Smooth muscle cell (in vitro differentiated cells): ENCODE measurements around the gene PCSK6. TPM values are rescaled to one million over a fixed set of nuclear protein-coding genes. Genes with fewer than 3 reads are reported as not detected.

Source experiments
- DNase-seq: peaks from one replicate; lab custom pipeline; 2025; ENCODE audit not compliant: unreplicated experiment; lab: John Stamatoyannopoulos, UW
- H2AFZ ChIP-seq: fragments of 200-600 bp; sonication (generic); 2 replicates; pipeline ENCODE4 v1.6.0; 2016; ENCODE audit warnings: antibody characterized with exemption, low read depth, mild to moderate bottlenecking
- H3F3A ChIP-seq: fragments of 200-600 bp; sonication (generic); 2 replicates; pipeline ENCODE4 v1.6.0; 2017; ENCODE audit warnings: antibody characterized with exemption, low read depth
- H3K27ac ChIP-seq: fragments of 200-600 bp; sonication (generic); 2 replicates; pipeline ENCODE4 v1.5.1; 2016; ENCODE audit warnings: low read depth, mild to moderate bottlenecking
- H3K27me3 ChIP-seq: fragments of 200-600 bp; sonication (generic); 2 replicates; pipeline ENCODE4 v1.6.1; 2016; ENCODE audit warnings: low read depth, mild to moderate bottlenecking
- H3K36me3 ChIP-seq: fragments of 200-600 bp; sonication (generic); 2 replicates; pipeline ENCODE4 v1.5.1; 2016; ENCODE audit warnings: low read depth
- H3K4me1 ChIP-seq: fragments of 200-600 bp; sonication (generic); 2 replicates; pipeline ENCODE4 v1.5.1; 2016; ENCODE audit warnings: low read depth
- H3K4me2 ChIP-seq: fragments of 200-600 bp; sonication (generic); 2 replicates; pipeline ENCODE4 v1.6.0; 2016; ENCODE audit warnings: mild to moderate bottlenecking
- H3K4me3 ChIP-seq: fragments of 200-600 bp; sonication (generic); 2 replicates; pipeline ENCODE4 v1.5.1; 2016; ENCODE audit warnings: mild to moderate bottlenecking
- H3K79me2 ChIP-seq: fragments of 200-600 bp; sonication (generic); 2 replicates; pipeline ENCODE4 v1.6.0; 2016; ENCODE audit warnings: low read depth, mild to moderate bottlenecking
- H3K9ac ChIP-seq: fragments of 200-600 bp; sonication (generic); 2 replicates; pipeline ENCODE4 v1.6.0; 2016; ENCODE audit warnings: low read depth
- H3K9me3 ChIP-seq: fragments of 200-600 bp; sonication (generic); replicated peaks from 2 replicates; pipeline ENCODE4 v1.5.1; 2016; ENCODE audit warnings: low read depth
- H4K20me1 ChIP-seq: fragments of 200-600 bp; sonication (generic); 2 replicates; pipeline ENCODE4 v1.6.0; 2016; ENCODE audit warnings: low read depth
- WGBS: methylation state at CpG from one replicate; pipeline ENCODE4 v1.1.7; 2016; ENCODE audit warnings: low lambda C conversion rate; 5-methylcytosine and 5-hydroxymethylcytosine counted together
- polyA plus RNA-seq: library from polyadenylated mRNA; unstranded; fragments of >200 nt; fragmentation: Nextera tagmentation; extraction: Ambion mirVana; gene quantifications from 2 replicates; pipeline ENCODE4 v1.2.1, GENCODE V29; 2016
- total RNA-seq: library from RNA; depleted of rRNA; stranded (reverse); fragments of >200 nt; gene quantifications from 2 replicates; pipeline ENCODE4 v1.2.3, GENCODE V29; 2014
- TF ChIP-seq, protein P1 (sequence below): fragments of 200-600 bp; sonication (generic); IDR thresholded peaks from 2 replicates; pipeline ENCODE4 v1.5.1; 2017; ENCODE audit warnings: borderline replicate concordance, mild to moderate bottlenecking, antibody characterized with exemption; ENCODE audit not compliant: insufficient read depth, poor library complexity, severe bottlenecking

The PCSK6 gene
- total and polyA plus RNA-seq, 2 experiments from 2014 or later: 17.5 TPM

DNA sequence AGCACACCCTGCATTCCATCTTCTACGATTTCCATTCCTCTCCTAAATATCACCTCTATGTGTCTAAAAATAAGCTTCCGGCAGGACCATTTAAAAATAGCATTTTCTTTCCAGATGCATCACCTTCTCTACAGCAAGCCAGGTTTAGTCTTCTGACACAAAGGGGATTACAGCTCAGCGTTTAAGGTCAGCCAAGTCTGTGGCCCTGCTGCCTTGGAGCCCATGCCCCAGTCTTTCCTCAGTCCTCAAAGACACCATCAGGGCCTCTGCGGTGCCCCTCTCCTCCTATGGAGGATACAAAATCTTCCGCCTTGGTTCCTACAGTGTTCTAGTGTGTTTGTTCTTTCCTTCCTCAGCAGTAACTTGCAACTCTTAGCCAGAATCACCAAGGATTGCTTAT, 216.0 kb downstream of the PCSK6 start:
- no peaks in the 10 kb centered on the region for H3K27me3 ChIP-seq
- H3K9me3 ChIP-seq: no peaks in the 10 kb centered on the region
- H3F3A ChIP-seq: peaks cover 36% of the 10 kb centered on the region
- H3K36me3 ChIP-seq: peaks cover 42% of the 10 kb centered on the region
- H3K9ac ChIP-seq: no peak overlapping the region
- DNase-seq: no peak
- no peak overlapping the region for H3K4me3 ChIP-seq
- peaks cover 48% of the 10 kb centered on the region for H4K20me1 ChIP-seq
- no peak overlapping the region for H2AFZ ChIP-seq
- 90% methylated on average over 5 of the region's 5 CpGs for whole genome bisulfite sequencing
- H3K27ac ChIP-seq: no peak overlapping the region
- H3K4me1 ChIP-seq: peaks cover 5% of the 10 kb centered on the region
- TF ChIP-seq, protein P1, sequence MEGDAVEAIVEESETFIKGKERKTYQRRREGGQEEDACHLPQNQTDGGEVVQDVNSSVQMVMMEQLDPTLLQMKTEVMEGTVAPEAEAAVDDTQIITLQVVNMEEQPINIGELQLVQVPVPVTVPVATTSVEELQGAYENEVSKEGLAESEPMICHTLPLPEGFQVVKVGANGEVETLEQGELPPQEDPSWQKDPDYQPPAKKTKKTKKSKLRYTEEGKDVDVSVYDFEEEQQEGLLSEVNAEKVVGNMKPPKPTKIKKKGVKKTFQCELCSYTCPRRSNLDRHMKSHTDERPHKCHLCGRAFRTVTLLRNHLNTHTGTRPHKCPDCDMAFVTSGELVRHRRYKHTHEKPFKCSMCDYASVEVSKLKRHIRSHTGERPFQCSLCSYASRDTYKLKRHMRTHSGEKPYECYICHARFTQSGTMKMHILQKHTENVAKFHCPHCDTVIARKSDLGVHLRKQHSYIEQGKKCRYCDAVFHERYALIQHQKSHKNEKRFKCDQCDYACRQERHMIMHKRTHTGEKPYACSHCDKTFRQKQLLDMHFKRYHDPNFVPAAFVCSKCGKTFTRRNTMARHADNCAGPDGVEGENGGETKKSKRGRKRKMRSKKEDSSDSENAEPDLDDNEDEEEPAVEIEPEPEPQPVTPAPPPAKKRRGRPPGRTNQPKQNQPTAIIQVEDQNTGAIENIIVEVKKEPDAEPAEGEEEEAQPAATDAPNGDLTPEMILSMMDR: no peak
- peaks cover 26% of the 10 kb centered on the region for H3K79me2 ChIP-seq
- H3K4me2 ChIP-seq: no peak overlapping the region

DNA sequence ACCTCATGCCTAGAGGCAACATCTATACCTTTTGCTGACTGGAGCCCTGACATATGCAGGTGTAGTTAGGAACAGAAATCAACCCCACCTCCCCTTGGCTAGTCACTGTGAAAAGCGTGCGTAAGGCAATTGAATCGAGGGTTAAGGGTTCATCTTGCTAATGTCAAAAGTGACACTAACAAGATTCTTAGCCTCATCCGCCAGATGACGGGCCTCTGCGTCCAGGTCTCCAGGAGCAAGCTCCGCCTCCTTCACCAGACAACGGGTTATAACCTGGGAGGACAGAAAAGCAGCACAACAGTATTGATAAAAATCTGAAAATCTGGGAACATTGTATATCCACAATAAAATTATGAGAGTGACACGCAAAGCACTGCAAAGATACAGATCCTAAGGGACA, 216.9 kb downstream of the PCSK6 start:
- H3K36me3 ChIP-seq: peaks cover 42% of the 10 kb centered on the region
- H3K4me2 ChIP-seq: no peak overlapping the region
- H3K9ac ChIP-seq: no peak overlapping the region
- no peak for DNase-seq
- TF ChIP-seq, protein P1: no peak
- no peak overlapping the region for H2AFZ ChIP-seq
- H3K4me3 ChIP-seq: no peak overlapping the region
- 83% methylated on average over 9 of the region's 9 CpGs for WGBS
- H3K9me3 ChIP-seq: no peaks in the 10 kb centered on the region
- no peaks in the 10 kb centered on the region for H3K27me3 ChIP-seq
- H3K27ac ChIP-seq: no peak overlapping the region
- H4K20me1 ChIP-seq: peaks cover 48% of the 10 kb centered on the region
- peaks cover 26% of the 10 kb centered on the region for H3K79me2 ChIP-seq
- peaks cover 39% of the 10 kb centered on the region for H3F3A ChIP-seq
- H3K4me1 ChIP-seq: peaks cover 5% of the 10 kb centered on the region

DNA sequence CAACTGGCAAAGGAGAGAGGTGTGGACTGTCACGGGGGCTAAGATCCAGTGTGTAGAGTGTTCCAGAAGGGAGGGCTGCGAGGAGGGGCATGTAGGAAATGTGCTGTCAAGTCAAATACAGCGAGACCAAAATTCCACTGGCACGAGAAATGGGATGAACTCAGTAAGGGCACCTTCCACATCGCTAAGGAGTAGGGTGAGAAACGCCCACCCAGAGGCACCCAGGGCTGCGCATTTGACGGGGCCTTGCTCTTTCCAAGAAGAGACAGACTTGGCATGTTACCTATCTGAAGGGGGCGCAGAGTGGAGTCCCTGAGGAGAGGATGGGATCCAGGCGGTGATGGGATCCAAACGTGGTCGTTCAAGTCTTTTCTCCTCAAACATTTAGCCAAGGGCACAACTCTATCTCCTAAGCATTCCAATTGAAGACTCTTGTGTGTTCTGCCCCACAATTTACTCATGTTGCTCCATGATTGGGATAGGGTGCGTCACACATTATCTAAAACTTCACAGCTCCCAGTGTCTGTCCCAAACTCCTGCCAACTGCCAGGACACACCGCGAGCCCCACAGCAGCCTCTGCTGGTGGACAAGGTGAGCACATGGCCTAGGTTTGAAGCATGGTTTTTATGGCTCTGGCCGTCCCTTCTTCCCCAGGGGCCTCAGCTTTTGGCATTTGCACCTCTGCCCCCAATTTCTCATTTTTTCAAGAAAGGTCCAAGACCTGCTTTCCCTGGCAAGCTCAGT, 219.9 kb downstream of the PCSK6 start:
- Histone ChIP-seq H2AFZ (no peak overlapping the region), H3K9ac (no peak overlapping the region), H3K27me3 (no peaks in the 10 kb centered on the region), H3K27ac (no peak overlapping the region), H4K20me1 (peaks cover 25% of the 10 kb centered on the region), H3K4me1 (no peaks in the 10 kb centered on the region), H3K79me2 (peaks cover 2% of the 10 kb centered on the region), H3K36me3 (peaks cover 35% of the 10 kb centered on the region), H3F3A (peaks cover 47% of the 10 kb centered on the region), H3K9me3 (no peaks in the 10 kb centered on the region), H3K4me2 (no peak overlapping the region), H3K4me3 (no peak overlapping the region)
- WGBS: 94% methylated on average over 16 of the region's 16 CpGs
- no peak for DNase-seq
- TF ChIP-seq, protein P1: peak; percentile 17
